Measurements from ENCODE around the gene ADH7. TPM values are rescaled to one million over a fixed set of nuclear protein-coding genes. Genes with fewer than 3 reads are reported as not detected.
"Not testable (repeated sequence)": the region's sequence is repeated elsewhere in the genome, so short reads cannot be mapped to it uniquely, and the experiment has no call there.

ADH7 gene
- total RNA-seq, 1 experiment from 2014 or later = not detected

- not testable (repeated sequence) for DNase-seq (ENCODE audit: low read depth)
These were observed 19.4 kb downstream of the ADH7 start for GRCh38 chr4:99415762-99416161.

DNA sequence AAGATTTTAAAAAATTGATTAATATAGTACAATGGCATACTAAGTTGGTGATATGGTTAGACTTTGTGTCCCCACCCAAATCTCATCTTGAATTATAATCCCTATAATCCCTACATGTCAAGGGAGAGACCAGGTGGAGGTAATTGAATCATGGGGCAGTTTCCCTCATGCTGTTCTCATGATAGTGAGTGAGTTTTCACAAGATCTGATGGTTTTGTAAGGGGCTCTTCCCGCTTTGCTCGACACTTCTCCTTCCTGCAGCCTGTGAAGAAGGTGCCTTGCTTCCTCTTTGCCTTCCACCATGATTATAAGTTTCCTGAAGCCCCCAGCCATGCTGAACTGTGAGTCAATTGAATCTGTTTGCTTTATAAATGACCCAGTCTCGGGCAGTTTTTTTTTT, 20.2 kb downstream of the ADH7 start:
- DNase-seq (ENCODE audit: low read depth) = not testable (repeated sequence)

DNA sequence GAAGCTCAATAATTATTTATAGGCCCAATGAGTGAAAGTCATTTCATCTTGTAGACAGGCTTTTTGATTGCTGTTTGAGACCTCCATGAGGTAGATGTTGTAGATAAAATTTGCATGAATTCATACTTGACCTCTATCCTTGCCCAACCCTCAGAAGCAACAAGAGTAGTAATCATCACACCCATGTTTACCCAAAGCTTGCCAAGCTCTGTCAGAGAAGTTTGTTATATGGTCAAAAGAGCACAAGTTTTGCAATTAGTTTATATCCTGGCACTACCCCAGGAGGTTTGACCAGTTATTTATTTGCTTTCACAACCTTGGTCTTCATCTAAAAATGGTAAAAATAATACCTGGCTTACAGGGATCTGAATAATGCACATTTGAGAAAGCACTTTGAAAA, 20.7 kb downstream of the ADH7 start:
- peak; percentile 5 for DNase-seq (ENCODE audit: low read depth)

DNA sequence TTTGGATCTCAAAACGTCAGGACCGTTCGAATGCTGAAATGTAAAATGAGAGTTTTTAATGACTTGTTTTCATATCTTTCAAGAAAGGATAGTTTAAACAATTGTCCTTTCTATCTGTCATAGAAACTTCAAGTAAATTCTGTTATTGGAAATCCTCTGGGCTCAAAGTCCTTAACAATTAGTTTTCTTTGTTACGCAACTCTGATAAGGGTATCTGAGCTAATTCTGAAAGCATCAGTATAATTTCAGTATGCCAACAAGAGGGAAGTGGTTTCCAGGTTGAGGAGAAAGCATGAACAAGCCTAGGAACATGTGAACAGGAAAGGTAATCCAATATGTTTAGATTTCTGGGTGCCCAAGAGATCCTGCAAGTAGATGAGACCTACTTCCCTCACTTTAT, 22.0 kb downstream of the ADH7 start:
- no peak for DNase-seq (ENCODE audit: low read depth)

- DNase-seq (ENCODE audit: low read depth) = no peak
These were observed 24.1 kb downstream of the ADH7 start for GRCh38 chr4:99411041-99411440.

- no peak for DNase-seq (ENCODE audit: low read depth)
These were observed 25.1 kb downstream of the ADH7 start for GRCh38 chr4:99410075-99410474.

- DNase-seq (ENCODE audit: low read depth) = no peak
These were observed 26.8 kb downstream of the ADH7 start for GRCh38 chr4:99408346-99408745.

DNA sequence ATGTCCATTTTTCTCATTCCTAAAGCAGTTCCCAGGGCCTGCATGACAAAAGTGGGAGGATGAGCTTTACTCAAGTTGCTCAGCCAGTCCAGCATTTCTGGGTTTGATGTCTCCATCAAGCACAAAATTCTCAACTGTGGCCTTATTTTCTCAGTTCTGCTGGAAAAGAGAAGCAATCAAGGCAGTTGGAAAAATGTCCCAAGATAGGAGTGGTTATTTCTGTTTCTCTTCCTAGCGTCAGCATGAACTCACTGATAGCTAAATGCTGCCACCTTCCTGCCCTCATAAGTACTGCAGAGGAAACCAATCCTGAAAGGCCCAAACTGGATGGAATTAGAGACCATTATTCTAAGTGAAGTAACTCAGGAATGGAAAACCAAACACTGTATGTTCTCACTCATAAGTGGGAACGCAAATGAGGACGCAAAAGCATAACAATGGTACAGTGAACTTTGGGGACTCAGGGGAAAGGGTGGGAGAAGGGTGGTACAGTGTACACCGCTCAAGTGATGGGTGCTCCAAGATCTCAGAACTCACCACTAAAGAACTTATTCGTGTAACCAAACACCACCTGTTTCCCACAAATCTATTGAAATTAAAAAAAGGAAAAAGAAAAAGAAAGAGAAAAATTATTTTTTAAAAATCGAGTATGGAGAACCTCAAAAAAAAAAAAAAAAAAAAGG, 29.6 kb downstream of the ADH7 start:
- DNase-seq (ENCODE audit: low read depth) = peak; percentile 62

DNA sequence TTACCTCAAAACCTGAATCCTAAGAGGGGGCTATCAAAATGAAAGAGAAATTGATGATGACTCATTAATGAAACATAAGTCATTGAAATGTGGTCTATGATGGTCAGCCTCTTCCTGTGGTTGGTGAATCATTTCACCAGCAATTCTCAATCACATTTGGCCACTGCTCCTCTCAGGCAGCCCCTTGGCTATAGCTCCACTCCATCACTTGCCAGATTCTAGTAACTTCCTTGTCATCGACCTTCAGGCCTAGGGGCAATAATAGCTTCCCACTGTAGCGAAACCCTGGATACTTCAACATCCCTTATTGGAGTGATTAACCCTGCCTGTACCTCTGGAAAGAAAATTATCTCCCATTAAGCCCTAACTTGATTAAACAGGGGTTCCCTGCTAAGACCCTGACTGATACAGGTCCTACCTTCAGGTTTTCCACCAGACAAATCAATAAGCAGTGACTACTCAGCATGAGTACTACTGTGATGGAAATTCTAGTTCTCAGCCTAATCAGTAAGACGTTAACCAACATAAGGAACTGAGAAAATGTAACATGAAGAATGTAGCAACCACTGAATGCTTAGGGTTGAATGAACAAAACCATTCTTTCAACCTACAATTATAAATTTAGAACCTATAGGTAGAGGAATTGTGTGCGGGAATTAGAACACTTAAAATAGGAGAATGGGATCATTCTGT, 30.4 kb downstream of the ADH7 start:
- DNase-seq (ENCODE audit: low read depth) = peak; percentile 88

- DNase-seq (ENCODE audit: low read depth) = no peak
These were observed 31.6 kb downstream of the ADH7 start for GRCh38 chr4:99403380-99404184.

DNA sequence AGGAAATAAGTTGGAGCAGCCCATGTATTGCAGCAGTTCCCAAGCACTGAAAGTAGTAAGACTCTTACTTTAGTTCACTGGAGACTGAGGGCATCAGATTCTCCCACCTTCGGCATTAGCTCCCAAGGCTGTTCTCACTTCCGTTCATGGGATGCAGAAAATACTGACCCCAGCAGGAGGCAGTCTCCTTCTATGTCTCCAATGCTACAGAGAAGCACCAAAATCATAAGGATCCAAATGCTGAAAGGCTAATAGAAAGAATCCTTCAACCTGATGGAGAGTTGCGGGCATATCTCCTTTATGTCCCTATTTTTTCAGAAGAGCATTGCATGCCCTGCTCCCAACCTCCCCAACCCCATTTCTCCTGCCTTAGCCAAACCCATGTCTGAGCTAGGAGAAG, 32.4 kb downstream of the ADH7 start:
- DNase-seq (ENCODE audit: low read depth) = no peak

DNA sequence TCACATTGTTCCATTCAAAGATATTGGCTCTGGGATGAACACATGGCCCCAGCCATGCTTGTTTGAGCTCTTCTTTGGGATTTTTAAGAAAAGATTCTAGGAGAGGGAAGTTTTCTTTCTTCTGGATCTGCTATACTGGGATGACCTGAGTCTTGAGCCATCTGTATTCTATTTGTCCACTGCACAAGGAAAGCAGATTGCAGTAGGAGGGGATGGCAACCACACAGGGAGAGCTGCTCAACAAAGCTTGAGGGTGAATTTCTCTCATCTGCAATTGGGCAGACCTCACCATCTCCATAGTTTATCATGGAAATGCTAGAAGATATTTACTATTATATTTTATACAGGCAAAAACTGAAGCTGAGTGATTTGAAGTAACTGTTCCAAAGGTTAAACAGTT, 34.3 kb downstream of the ADH7 start:
- DNase-seq (ENCODE audit: low read depth) = no peak

- DNase-seq (ENCODE audit: low read depth) = no peak
These were observed 36.1 kb downstream of the ADH7 start for GRCh38 chr4:99399017-99399416.

DNA sequence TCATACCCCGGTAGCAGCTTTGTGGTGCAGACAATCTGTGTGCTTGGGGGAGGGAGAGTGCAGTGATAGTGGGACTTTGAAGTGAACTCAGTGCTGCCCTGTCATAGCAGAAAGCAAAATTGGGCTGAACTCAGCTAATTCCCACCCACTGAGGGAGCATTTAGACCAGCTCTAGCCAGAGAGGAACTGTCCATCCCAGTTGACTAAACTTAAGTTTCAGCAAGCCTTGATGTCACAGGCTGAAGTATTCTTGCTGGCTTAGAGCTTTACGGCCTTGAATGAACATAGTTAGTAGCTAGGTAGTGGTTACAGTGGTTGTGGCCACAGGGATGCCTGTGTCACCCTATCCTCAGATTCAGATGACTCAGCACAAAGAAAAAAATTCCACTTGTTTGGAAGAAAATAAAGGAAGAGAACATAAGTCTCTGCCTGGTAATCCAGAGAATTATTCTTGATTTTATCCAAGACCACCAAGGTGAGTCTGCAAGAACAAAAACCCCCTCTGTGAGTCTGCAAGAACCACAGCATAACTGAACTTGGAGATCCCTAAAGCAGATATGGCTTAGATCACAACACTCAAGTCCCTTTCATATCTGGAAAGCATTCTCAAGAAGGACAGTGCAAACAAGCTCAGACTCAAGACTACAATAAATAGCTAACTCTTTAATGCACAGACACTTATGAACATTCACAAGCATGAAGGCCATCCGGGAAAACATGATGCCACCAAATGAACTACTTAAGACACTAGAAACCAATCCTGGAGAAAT, 39.4 kb downstream of the ADH7 start:
- peak; percentile 73 for DNase-seq (ENCODE audit: low read depth)

DNA sequence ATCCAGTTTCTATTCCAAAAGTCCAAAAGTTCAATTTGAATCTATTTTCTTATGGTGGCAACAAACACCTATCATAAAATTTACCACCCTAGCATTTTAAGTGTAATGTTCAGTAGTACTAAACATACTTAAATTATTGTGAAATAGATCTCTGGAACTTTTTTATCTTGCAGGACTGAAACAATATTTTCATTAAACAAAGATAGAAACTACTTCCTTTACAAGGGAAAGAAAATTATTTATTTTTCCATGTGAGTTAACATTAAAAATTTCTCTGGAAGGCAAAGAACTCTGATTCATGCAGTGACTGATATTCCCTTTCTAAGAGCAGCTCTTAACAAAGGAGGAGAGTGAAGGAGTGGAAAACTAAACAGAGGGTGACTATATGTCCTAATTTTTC, 40.2 kb downstream of the ADH7 start:
- peak; percentile 25 for DNase-seq (ENCODE audit: low read depth)

DNA sequence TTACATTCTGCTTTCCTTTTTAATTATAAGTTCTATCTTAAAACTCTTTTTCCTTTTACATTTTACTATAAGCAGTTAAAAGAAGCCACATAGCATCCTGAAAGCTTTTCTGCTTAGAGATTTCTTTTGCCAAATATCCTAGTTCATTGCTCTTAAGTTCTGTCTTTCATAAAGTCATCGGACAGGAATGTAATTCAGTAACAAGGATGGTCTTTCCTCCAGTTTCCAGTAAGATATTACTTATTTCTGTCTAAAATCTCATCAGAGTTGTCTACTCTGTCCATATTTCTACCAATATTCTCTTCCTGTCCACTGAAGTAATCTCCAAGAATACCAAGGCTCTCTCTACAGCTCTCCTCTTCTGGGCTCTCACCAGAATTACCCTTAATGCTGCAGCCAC, 45.1 kb downstream of the ADH7 start:
- no peak for DNase-seq (ENCODE audit: low read depth)

GRCh38 chr4:99389606-99390005, 45.5 kb downstream of the ADH7 start:
- DNase-seq (ENCODE audit: low read depth) = no peak

- peak; percentile 25 for DNase-seq (ENCODE audit: low read depth)
These were observed 51.2 kb downstream of the ADH7 start for GRCh38 chr4:99383833-99384392.

DNA sequence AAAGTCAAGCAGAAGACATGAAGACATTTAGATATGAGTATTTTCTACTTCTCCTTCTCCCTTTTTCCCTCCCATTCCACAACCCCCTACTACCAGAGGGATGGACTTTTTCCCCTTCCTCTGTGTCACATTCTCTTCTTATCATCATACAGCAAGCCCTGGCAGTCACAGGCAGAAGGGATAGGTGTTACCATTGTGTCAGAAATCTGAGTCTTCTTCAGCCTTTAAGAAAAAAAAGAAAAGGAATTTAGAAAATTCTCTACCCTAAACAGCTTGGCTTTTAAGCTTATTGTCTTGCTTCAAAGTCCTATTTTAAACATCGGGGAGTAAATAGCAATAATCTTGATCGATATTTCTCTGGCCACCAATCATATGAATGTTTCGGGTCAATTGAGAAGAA, 51.7 kb downstream of the ADH7 start:
- no peak for DNase-seq (ENCODE audit: low read depth)

- DNase-seq (ENCODE audit: low read depth) = no peak
These were observed 52.3 kb downstream of the ADH7 start for GRCh38 chr4:99382745-99383360.

- no peak for DNase-seq (ENCODE audit: low read depth)
These were observed 53.5 kb downstream of the ADH7 start for GRCh38 chr4:99381588-99382175.
